Esophagus squamous epithelium (tissue), 5 donors: ENCODE measurements around the gene TRIM67. TPM values are rescaled to one million over a fixed set of nuclear protein-coding genes. Genes with fewer than 3 reads are reported as not detected.

Experiments
- DNase-seq: peaks from one replicate; lab custom pipeline; 2025; lab: John Stamatoyannopoulos, UW
- H3K27ac ChIP-seq, 4 donors: fragments of 200-600 bp; sonication (generic); one replicate each; pipeline ENCODE4 v1.5.1; 2016 to 2019; ENCODE audit warnings: mild to moderate bottlenecking in 1 of 4
- H3K27me3 ChIP-seq, 4 donors: fragments of 200-600 bp; sonication (generic); 1 replicate in 3 of 4; 2 replicates in 1 of 4; pipeline versions ENCODE4 v1.5.1 to v1.6.0; 2017 to 2021; ENCODE audit warnings: antibody characterized with exemption in 1 of 4
- H3K36me3 ChIP-seq, 3 donors: fragments of 200-600 bp; sonication (generic); one replicate each; pipeline ENCODE4 v1.5.1; 2016 to 2019
- H3K4me1 ChIP-seq, 3 donors: fragments of 200-600 bp; sonication (generic); one replicate each; pipeline ENCODE4 v1.5.1; 2017 to 2019
- H3K4me3 ChIP-seq, 4 donors: fragments of 200-600 bp; sonication (generic); 1 replicate in 3 of 4; 2 replicates in 1 of 4; pipeline ENCODE4 v1.5.1; 2016 to 2019; ENCODE audit warnings: mild to moderate bottlenecking in 2 of 4, moderate library complexity in 1 of 4
- H3K9me3 ChIP-seq, 3 donors: fragments of 200-600 bp; sonication (generic); one replicate each; pipeline ENCODE4 v1.5.1; 2016 to 2019
- POLR2A ChIP-seq, 4 donors: fragments of 450-650 bp; IDR thresholded peaks; one replicate each; pipeline ENCODE4 v1.6.1; 2017; ENCODE audit warnings: antibody characterized with exemption in 4 of 4, mild to moderate bottlenecking in 4 of 4, moderate library complexity in 3 of 4
- WGBS, 2 donors: methylation state at CpG; one replicate each; pipeline ENCODE4 v1.1.5; 2018; 5-methylcytosine and 5-hydroxymethylcytosine counted together
- intact Hi-C: fragments of 100-400 bp; cut with DNase I; formaldehyde crosslinking; loops from one replicate; pipeline ENCODE4 v1.15.0; 2022
- total RNA-seq, 4 donors: library from RNA; depleted of rRNA; stranded (reverse); fragments of >200 nt; gene quantifications; one replicate each; pipeline ENCODE4 v1.1.0, GENCODE V29; 2016
- TF ChIP-seq, protein P1 (sequence below), 6 experiments: fragments of 450-650 bp in 4 of 6; fragments of 200-600 bp in 2 of 6; sonication (generic) in 2 of 6; IDR thresholded peaks; one replicate each; pipeline ENCODE4 v1.5.1; 2016 to 2019; ENCODE audit warnings: antibody characterized with exemption in 6 of 6, mild to moderate bottlenecking in 4 of 6, moderate library complexity in 4 of 6
- donor health status: DM: yes; HTN: yes; CAD: no.

The TRIM67 gene
- total RNA-seq, 4 donors from 2014 or later = not detected

DNA sequence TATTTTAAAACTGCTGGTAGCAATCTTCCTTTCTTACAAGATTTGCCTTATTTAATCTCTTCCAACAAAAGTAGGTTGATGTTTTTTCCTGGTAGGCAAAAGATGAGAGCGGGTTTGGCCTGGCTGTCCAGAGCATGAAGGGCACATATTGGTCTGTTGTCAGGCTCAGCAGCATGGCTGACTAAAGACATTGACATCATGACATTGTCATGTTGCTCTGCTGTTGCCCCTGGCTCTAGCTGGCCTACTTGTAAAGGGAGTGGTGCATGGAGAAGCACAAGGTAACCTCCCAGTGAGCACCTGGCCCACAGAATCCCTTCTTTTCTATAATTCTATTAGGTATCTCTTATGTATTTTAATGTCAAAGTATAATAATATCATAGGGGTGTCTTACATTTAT is 102.8 kb downstream of the TRIM67 start:
- DNase-seq = no peak
- H3K36me3 ChIP-seq = peaks cover 3 to 100% (median 17%) of the 10 kb centered on the region in 3 donors
- H3K27me3 ChIP-seq = no peaks in the 10 kb centered on the region
- intact Hi-C loops = loop anchor here (10.0 kb wide), 1 partner anchor 50 kb away; no protein-coding TSS in a partner anchor
- H3K4me3 ChIP-seq = no peak overlapping the region
- WGBS, 2 donors = 100% methylated on average over 1 of the region's 1 CpG
- no peaks in the 10 kb centered on the region for H3K4me1 ChIP-seq
- H3K9me3 ChIP-seq = no peaks in the 10 kb centered on the region
- no peak for TF ChIP-seq POLR2A (IDR thresholded peaks at IDR 0.05)
- TF ChIP-seq, protein P1, sequence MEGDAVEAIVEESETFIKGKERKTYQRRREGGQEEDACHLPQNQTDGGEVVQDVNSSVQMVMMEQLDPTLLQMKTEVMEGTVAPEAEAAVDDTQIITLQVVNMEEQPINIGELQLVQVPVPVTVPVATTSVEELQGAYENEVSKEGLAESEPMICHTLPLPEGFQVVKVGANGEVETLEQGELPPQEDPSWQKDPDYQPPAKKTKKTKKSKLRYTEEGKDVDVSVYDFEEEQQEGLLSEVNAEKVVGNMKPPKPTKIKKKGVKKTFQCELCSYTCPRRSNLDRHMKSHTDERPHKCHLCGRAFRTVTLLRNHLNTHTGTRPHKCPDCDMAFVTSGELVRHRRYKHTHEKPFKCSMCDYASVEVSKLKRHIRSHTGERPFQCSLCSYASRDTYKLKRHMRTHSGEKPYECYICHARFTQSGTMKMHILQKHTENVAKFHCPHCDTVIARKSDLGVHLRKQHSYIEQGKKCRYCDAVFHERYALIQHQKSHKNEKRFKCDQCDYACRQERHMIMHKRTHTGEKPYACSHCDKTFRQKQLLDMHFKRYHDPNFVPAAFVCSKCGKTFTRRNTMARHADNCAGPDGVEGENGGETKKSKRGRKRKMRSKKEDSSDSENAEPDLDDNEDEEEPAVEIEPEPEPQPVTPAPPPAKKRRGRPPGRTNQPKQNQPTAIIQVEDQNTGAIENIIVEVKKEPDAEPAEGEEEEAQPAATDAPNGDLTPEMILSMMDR (IDR thresholded peaks at IDR 0.05) = no peak
- H3K27ac ChIP-seq = no peak overlapping the region

DNA sequence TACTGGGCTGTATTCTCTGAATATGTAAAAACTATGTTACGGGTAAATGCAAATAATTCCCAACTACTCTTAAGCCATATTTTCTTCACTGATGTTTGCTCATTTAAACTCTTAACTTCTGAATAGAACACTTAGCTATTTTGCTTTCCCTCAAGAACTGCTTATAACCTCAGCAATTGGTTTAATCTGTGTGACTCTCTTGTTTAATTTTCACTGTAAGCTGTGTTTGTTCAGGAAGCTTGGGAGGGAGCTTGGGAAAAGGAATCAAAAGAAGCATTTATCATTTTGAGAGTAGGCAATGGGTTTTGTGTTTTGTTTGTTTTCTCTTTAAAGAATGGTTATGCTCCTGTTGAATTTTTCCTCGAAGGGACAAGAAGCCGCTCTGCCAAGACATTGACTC is 103.5 kb downstream of the TRIM67 start:
- intact Hi-C loops = loop anchor here (10.0 kb wide), 1 partner anchor 49 kb away; no protein-coding TSS in a partner anchor

DNA sequence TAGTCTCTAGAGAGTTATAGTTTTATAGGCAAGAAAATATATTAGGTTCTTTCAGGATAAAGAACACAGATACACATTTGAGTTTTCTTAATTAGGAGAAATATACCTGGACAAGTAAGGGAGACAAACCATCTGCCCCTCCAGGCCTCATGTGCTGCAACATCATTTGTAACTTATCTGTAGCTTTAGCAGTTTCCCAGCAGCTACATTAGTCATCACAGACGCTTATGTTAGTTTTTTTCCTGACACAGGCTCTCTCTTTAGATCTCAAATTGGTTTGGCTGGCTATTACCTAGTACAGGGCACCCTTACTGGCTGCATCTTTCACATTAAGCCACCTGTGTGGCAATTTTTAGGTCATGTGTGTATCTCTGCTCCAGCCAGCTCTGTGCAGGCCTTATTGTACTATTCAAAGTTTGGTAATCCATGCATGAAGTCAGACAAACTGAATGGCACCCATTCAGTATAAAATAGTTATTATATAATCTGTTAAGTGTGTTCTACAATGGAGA is 105.0 kb downstream of the TRIM67 start:
- TF ChIP-seq, protein P1 (IDR thresholded peaks at IDR 0.05) = no peak
- TF ChIP-seq POLR2A (IDR thresholded peaks at IDR 0.05) = no peak
- no peaks in the 10 kb centered on the region for H3K27me3 ChIP-seq
- no peak overlapping the region for H3K4me3 ChIP-seq
- intact Hi-C loops = loop anchor here (10.0 kb wide), 1 partner anchor 48 kb away; no protein-coding TSS in a partner anchor
- H3K36me3 ChIP-seq = peaks cover 3 to 100% (median 12%) of the 10 kb centered on the region in 3 donors
- DNase-seq = no peak
- WGBS, 2 donors = 0 to 45% methylated on average over 1 of the region's 1 CpG
- no peaks in the 10 kb centered on the region for H3K4me1 ChIP-seq
- no peaks in the 10 kb centered on the region for H3K9me3 ChIP-seq
- H3K27ac ChIP-seq = no peak overlapping the region

More for the DNA sequence above, 103.5 kb downstream of the TRIM67 start:
- peaks cover 3 to 100% (median 17%) of the 10 kb centered on the region in 3 donors for H3K36me3 ChIP-seq
- no peaks in the 10 kb centered on the region for H3K27me3 ChIP-seq
- 82 to 95% methylated on average over 3 of the region's 3 CpGs for WGBS, 2 donors
- H3K27ac ChIP-seq = no peak overlapping the region
- no peaks in the 10 kb centered on the region for H3K4me1 ChIP-seq
- TF ChIP-seq POLR2A (IDR thresholded peaks at IDR 0.05) = no peak
- TF ChIP-seq, protein P1 (IDR thresholded peaks at IDR 0.05) = no peak
- H3K9me3 ChIP-seq = no peaks in the 10 kb centered on the region
- DNase-seq = no peak
- H3K4me3 ChIP-seq = no peak overlapping the region

Other genes with a start within 250 kb of the TRIM67 start
- 10 to 100 TPM in 2 of 4 donors, 1 to 10 TPM in 2; 7.7 to 18.0 (median 11.3) TPM for gene TTC13, start 183.2 kb upstream of the TRIM67 start, total RNA-seq
- 10 to 100 TPM; 12.5 to 24.7 (median 23.0) TPM for gene ARV1, start 183.0 kb upstream of the TRIM67 start, total RNA-seq
- gene FAM89A, start 121.8 kb upstream of the TRIM67 start, total RNA-seq = 10 to 100 TPM in 3 of 4 donors, 1 to 10 TPM in 1; 5.0 to 24.8 (median 17.1) TPM
- 10 to 100 TPM; 14.9 to 44.0 (median 25.2) TPM for gene GNPAT, start 79.2 kb downstream of the TRIM67 start, total RNA-seq
- gene EXOC8, start 175.8 kb downstream of the TRIM67 start, total RNA-seq = 10 to 100 TPM; 10.6 to 12.8 (median 11.7) TPM
- gene SPRTN, start 176.2 kb downstream of the TRIM67 start, total RNA-seq = 10 to 100 TPM; 10.9 to 22.9 (median 16.9) TPM